IPS-18c (cell line): ENCODE results near the gene AGPAT2.
A peak's percentile ranks its signal among the peaks of the same experiment; 100 is the strongest.

Source experiments
- H3K4me3 ChIP-seq: 2 replicates; pipeline ENCODE4 v1.7.0; 2013; ENCODE audit warnings: low read depth, mild to moderate bottlenecking, low read length, moderate library complexity; ENCODE audit not compliant: insufficient read depth
- H3K9me3 ChIP-seq: one replicate; pipeline ENCODE4 v1.6.1; 2013; ENCODE audit warnings: mild to moderate bottlenecking, low read length, moderate library complexity; ENCODE audit not compliant: control insufficient read depth, insufficient read depth

The AGPAT2 gene

GRCh38 chr9:136686794-136687711, at the start of gene AGPAT2:
AGPAT2 (minus strand) TSS chr9:136687457; CDS start chr9:136687357, 100 bp downstream.
- peak within 1 kb of the TSS; percentile 71 for H3K4me3 ChIP-seq
- no peaks in the 10 kb centered on the region for H3K9me3 ChIP-seq

GRCh38 chr9:136735812-136736480, 48.7 kb upstream of the AGPAT2 start:
- Histone ChIP-seq H3K9me3 (no peaks in the 10 kb centered on the region), H3K4me3 (no peak overlapping the region)

- no peak overlapping the region for H3K4me3 ChIP-seq
- H3K9me3 ChIP-seq: no peaks in the 10 kb centered on the region
These were observed 47.7 kb upstream of the AGPAT2 start for GRCh38 chr9:136734837-136735496.

- no peak overlapping the region for H3K4me3 ChIP-seq
- no peaks in the 10 kb centered on the region for H3K9me3 ChIP-seq
These were observed 46.4 kb upstream of the AGPAT2 start for GRCh38 chr9:136733611-136734010.

GRCh38 chr9:136732444-136733178, 45.4 kb upstream of the AGPAT2 start:
- Histone ChIP-seq H3K9me3 (no peaks in the 10 kb centered on the region), H3K4me3 (no peak overlapping the region)

- no peak overlapping the region for H3K4me3 ChIP-seq
- H3K9me3 ChIP-seq: no peaks in the 10 kb centered on the region
These were observed 42.7 kb upstream of the AGPAT2 start for GRCh38 chr9:136729926-136730325.

- Histone ChIP-seq H3K9me3 (no peaks in the 10 kb centered on the region), H3K4me3 (peak overlapping the region; percentile 97)
These were observed 41.9 kb upstream of the AGPAT2 start for GRCh38 chr9:136729144-136729543.

- Histone ChIP-seq H3K4me3 (peak overlapping the region; percentile 97), H3K9me3 (no peaks in the 10 kb centered on the region)
These were observed 41.4 kb upstream of the AGPAT2 start for GRCh38 chr9:136728548-136729123.

- H3K4me3 ChIP-seq: peak overlapping the region; percentile 97
- H3K9me3 ChIP-seq: no peaks in the 10 kb centered on the region
These were observed 40.9 kb upstream of the AGPAT2 start for GRCh38 chr9:136728080-136728547.

GRCh38 chr9:136726631-136727191, 39.5 kb upstream of the AGPAT2 start:
- Histone ChIP-seq H3K4me3 (peak overlapping the region; percentile 97), H3K9me3 (no peaks in the 10 kb centered on the region)

- H3K9me3 ChIP-seq: no peaks in the 10 kb centered on the region
- peak overlapping the region; percentile 97 for H3K4me3 ChIP-seq
These were observed 38.9 kb upstream of the AGPAT2 start for GRCh38 chr9:136726118-136726517.

GRCh38 chr9:136725612-136726011, 38.4 kb upstream of the AGPAT2 start:
- Histone ChIP-seq H3K9me3 (no peaks in the 10 kb centered on the region), H3K4me3 (peak overlapping the region; percentile 97; the same call in 1 of the 2 replicates)

GRCh38 chr9:136724772-136725171, 37.5 kb upstream of the AGPAT2 start:
- Histone ChIP-seq H3K4me3 (no peak overlapping the region), H3K9me3 (no peaks in the 10 kb centered on the region)

GRCh38 chr9:136723989-136724388, 36.7 kb upstream of the AGPAT2 start:
- Histone ChIP-seq H3K9me3 (no peaks in the 10 kb centered on the region), H3K4me3 (no peak overlapping the region)

GRCh38 chr9:136723362-136723976, 36.2 kb upstream of the AGPAT2 start:
- Histone ChIP-seq H3K4me3 (no peak overlapping the region), H3K9me3 (no peaks in the 10 kb centered on the region)

- Histone ChIP-seq H3K9me3 (no peaks in the 10 kb centered on the region), H3K4me3 (no peak overlapping the region)
These were observed 35.7 kb upstream of the AGPAT2 start for GRCh38 chr9:136722969-136723356.
